Stimulated activated naive B cell treated with anti-CD40 and anti-IgM and Interleukin-4, amounts not matched to agents 10 μg/mL and 1 μg/mL and 100 μg/mL, for 72 hours (primary cell): ENCODE measurements around the gene PHACTR1.
"Not testable (repeated sequence)": the region's sequence is repeated elsewhere in the genome, so short reads cannot be mapped to it uniquely, and the experiment has no call there.

Source experiments
- ATAC-seq, 2 donors: fragments of 150-1000 bp; cut with Tn5 transposase; replicated peaks; 2 replicates each; pipeline ENCODE4 v1.10.0; 2021; ENCODE audit warnings: moderate library complexity in 1 of 2
- DNase-seq: peaks from one replicate; pipeline ENCODE4 v3.0.0; 2021
- H3K27ac Mint-ChIP-seq: one replicate; pipeline ENCODE4 v1.8.0; 2022; ENCODE audit warnings: mild to moderate bottlenecking, mixed read lengths
- H3K27me3 Mint-ChIP-seq, 2 donors: one replicate each; pipeline ENCODE4 v1.8.0; 2022; ENCODE audit warnings: mixed read lengths in 2 of 2
- H3K36me3 Mint-ChIP-seq, 2 donors: one replicate each; pipeline ENCODE4 v1.8.0; 2022; ENCODE audit warnings: mixed read lengths in 2 of 2, mild to moderate bottlenecking in 1 of 2
- H3K4me1 Mint-ChIP-seq, 2 donors: one replicate each; pipeline ENCODE4 v1.8.0; 2022; ENCODE audit warnings: mixed read lengths in 2 of 2, mild to moderate bottlenecking in 1 of 2
- H3K4me3 Mint-ChIP-seq, 2 donors: one replicate each; pipeline ENCODE4 v1.8.0; 2022; ENCODE audit warnings: mild to moderate bottlenecking in 2 of 2, mixed read lengths in 2 of 2, moderate library complexity in 1 of 2
- H3K9me3 Mint-ChIP-seq, 2 donors: one replicate each; pipeline ENCODE4 v1.8.0; 2022; ENCODE audit warnings: mixed read lengths in 2 of 2, mild to moderate bottlenecking in 1 of 2

Gene PHACTR1

GRCh38 chr6:13304580-13305260, 588.2 kb downstream of the PHACTR1 start:
- H3K36me3 Mint-ChIP-seq, result peaks cover 48 to 72% of the 10 kb centered on the region in 2 donors
- H3K4me3 Mint-ChIP-seq, result peak overlapping the region; percentile 61 to 77
- peak; percentile 58 to 65 for ATAC-seq
- peaks cover 0 to 4% of the 10 kb centered on the region in 2 donors for H3K9me3 Mint-ChIP-seq
- DNase-seq, result no peak
- peaks cover 41 to 71% of the 10 kb centered on the region in 2 donors for H3K4me1 Mint-ChIP-seq
- H3K27me3 Mint-ChIP-seq, result no peaks in the 10 kb centered on the region
- peak overlapping the region; percentile 92 for H3K27ac Mint-ChIP-seq

- Mint-ChIP-seq H3K36me3 (peaks cover 45 to 70% of the 10 kb centered on the region in 2 donors), H3K4me3 (peak overlapping the region; percentile 61 to 77), H3K27ac (peak overlapping the region; percentile 92), H3K4me1 (peaks cover 41 to 68% of the 10 kb centered on the region in 2 donors), H3K9me3 (peaks cover 0 to 4% of the 10 kb centered on the region in 2 donors), H3K27me3 (no peaks in the 10 kb centered on the region)
- ATAC-seq, result peak; percentile 37
- no peak for DNase-seq
These were observed 588.7 kb downstream of the PHACTR1 start for GRCh38 chr6:13305288-13305687.

GRCh38 chr6:13305791-13306190, 589.2 kb downstream of the PHACTR1 start:
- no peaks in the 10 kb centered on the region for H3K27me3 Mint-ChIP-seq
- H3K4me1 Mint-ChIP-seq, result peaks cover 41 to 63% of the 10 kb centered on the region in 2 donors
- H3K4me3 Mint-ChIP-seq, result no peak overlapping the region
- no peak for ATAC-seq
- H3K27ac Mint-ChIP-seq, result no peak overlapping the region
- H3K36me3 Mint-ChIP-seq, result peaks cover 40 to 65% of the 10 kb centered on the region in 2 donors
- DNase-seq, result no peak
- H3K9me3 Mint-ChIP-seq, result peaks cover 0 to 4% of the 10 kb centered on the region in 2 donors

- Mint-ChIP-seq H3K36me3 (peaks cover 45 to 62% of the 10 kb centered on the region in 2 donors), H3K27ac (no peak overlapping the region), H3K4me3 (no peak overlapping the region), H3K4me1 (peaks cover 34 to 58% of the 10 kb centered on the region in 2 donors), H3K9me3 (peaks cover 0 to 3% of the 10 kb centered on the region in 2 donors), H3K27me3 (no peaks in the 10 kb centered on the region)
- ATAC-seq (no peak), DNase-seq (no peak)
These were observed 591.0 kb downstream of the PHACTR1 start for GRCh38 chr6:13307508-13307995.

GRCh38 chr6:13308332-13308731, 591.8 kb downstream of the PHACTR1 start:
- no peaks in the 10 kb centered on the region for H3K9me3 Mint-ChIP-seq
- no peak for ATAC-seq
- no peaks in the 10 kb centered on the region for H3K27me3 Mint-ChIP-seq
- DNase-seq, result no peak
- H3K4me1 Mint-ChIP-seq, result peaks cover 27 to 50% of the 10 kb centered on the region in 2 donors
- peaks cover 39 to 61% of the 10 kb centered on the region in 2 donors for H3K36me3 Mint-ChIP-seq
- H3K4me3 Mint-ChIP-seq, result no peak overlapping the region
- no peak overlapping the region for H3K27ac Mint-ChIP-seq

- Mint-ChIP-seq H3K27ac (no peak overlapping the region), H3K9me3 (no peaks in the 10 kb centered on the region), H3K4me3 (no peak overlapping the region), H3K36me3 (peaks cover 48 to 66% of the 10 kb centered on the region in 2 donors), H3K27me3 (no peaks in the 10 kb centered on the region), H3K4me1 (peaks cover 11 to 26% of the 10 kb centered on the region in 2 donors)
- ATAC-seq (no peak), DNase-seq (no peak)
These were observed 594.6 kb downstream of the PHACTR1 start for GRCh38 chr6:13311155-13311554.

GRCh38 chr6:13314806-13315205, 598.2 kb downstream of the PHACTR1 start:
- ATAC-seq (no peak), DNase-seq (no peak)
- peaks cover 41 to 64% of the 10 kb centered on the region in 2 donors for H3K36me3 Mint-ChIP-seq
- H3K27ac Mint-ChIP-seq, result no peak overlapping the region
- no peaks in the 10 kb centered on the region for H3K27me3 Mint-ChIP-seq
- no peak overlapping the region for H3K4me3 Mint-ChIP-seq
- H3K9me3 Mint-ChIP-seq, result no peaks in the 10 kb centered on the region
- peaks cover 7 to 14% of the 10 kb centered on the region in 2 donors for H3K4me1 Mint-ChIP-seq

GRCh38 chr6:13315896-13316295, 599.3 kb downstream of the PHACTR1 start:
- H3K4me1 Mint-ChIP-seq, result peaks cover 7 to 12% of the 10 kb centered on the region in 2 donors
- no peak for ATAC-seq
- no peak for DNase-seq
- H3K27ac Mint-ChIP-seq, result no peak overlapping the region
- no peak overlapping the region for H3K4me3 Mint-ChIP-seq
- H3K9me3 Mint-ChIP-seq, result no peaks in the 10 kb centered on the region
- H3K36me3 Mint-ChIP-seq, result peaks cover 45 to 68% of the 10 kb centered on the region in 2 donors
- H3K27me3 Mint-ChIP-seq, result no peaks in the 10 kb centered on the region

- H3K4me1 Mint-ChIP-seq, result no peaks in the 10 kb centered on the region
- no peak for DNase-seq
- peaks cover 45 to 71% of the 10 kb centered on the region in 2 donors for H3K36me3 Mint-ChIP-seq
- no peak overlapping the region for H3K27ac Mint-ChIP-seq
- ATAC-seq, result no peak
- no peaks in the 10 kb centered on the region for H3K9me3 Mint-ChIP-seq
- no peak overlapping the region for H3K4me3 Mint-ChIP-seq
- H3K27me3 Mint-ChIP-seq, result no peaks in the 10 kb centered on the region
These were observed 602.3 kb downstream of the PHACTR1 start for GRCh38 chr6:13318821-13319220.

- DNase-seq (no peak), ATAC-seq (no peak)
- H3K4me1 Mint-ChIP-seq, result no peaks in the 10 kb centered on the region
- H3K27ac Mint-ChIP-seq, result no peak overlapping the region
- no peaks in the 10 kb centered on the region for H3K9me3 Mint-ChIP-seq
- H3K4me3 Mint-ChIP-seq, result no peak overlapping the region
- H3K36me3 Mint-ChIP-seq, result peaks cover 42 to 74% of the 10 kb centered on the region in 2 donors
- H3K27me3 Mint-ChIP-seq, result no peaks in the 10 kb centered on the region
These were observed 603.5 kb downstream of the PHACTR1 start for GRCh38 chr6:13319891-13320564.

GRCh38 chr6:13326031-13326586, 609.5 kb downstream of the PHACTR1 start:
- H3K4me3 Mint-ChIP-seq, ATAC-seq, DNase-seq, H3K9me3 Mint-ChIP-seq, H3K27me3 Mint-ChIP-seq: not testable (repeated sequence)
- peaks cover 12 to 35% of the 10 kb centered on the region in 2 donors for H3K4me1 Mint-ChIP-seq
- peaks cover 16 to 35% of the 10 kb centered on the region in 2 donors for H3K36me3 Mint-ChIP-seq
- peak overlapping the region; percentile 9 for H3K27ac Mint-ChIP-seq

- no peaks in the 10 kb centered on the region for H3K27me3 Mint-ChIP-seq
- H3K4me1 Mint-ChIP-seq, result peaks cover 12 to 44% of the 10 kb centered on the region in 2 donors
- peak overlapping the region; percentile 90 to 94 for H3K4me3 Mint-ChIP-seq
- ATAC-seq, result peak in 1 of 2 donors; percentile 15
- H3K27ac Mint-ChIP-seq, result peak overlapping the region; percentile 98
- no peaks in the 10 kb centered on the region for H3K9me3 Mint-ChIP-seq
- no peak for DNase-seq
- H3K36me3 Mint-ChIP-seq, result peaks cover 8 to 23% of the 10 kb centered on the region in 2 donors
These were observed 611.1 kb downstream of the PHACTR1 start for GRCh38 chr6:13327691-13328075.

GRCh38 chr6:13328076-13328874, 611.7 kb downstream of the PHACTR1 start, which contains the start of gene TBC1D7:
TBC1D7 (minus strand) TSS chr6:13328537; CDS start chr6:13326898, 1,639 bp downstream.
- Mint-ChIP-seq H3K36me3 (peaks cover 7 to 21% of the 10 kb centered on the region in 2 donors), H3K27ac (peak within 1 kb of the TSS; percentile 98), H3K27me3 (no peaks in the 10 kb centered on the region), H3K4me3 (peak within 1 kb of the TSS; percentile 90 to 94), H3K9me3 (no peaks in the 10 kb centered on the region), H3K4me1 (peaks cover 12 to 44% of the 10 kb centered on the region in 2 donors)
- DNase-seq (peak; percentile 91), ATAC-seq (peak; percentile 89 to 91)

- no peaks in the 10 kb centered on the region for H3K9me3 Mint-ChIP-seq
- H3K4me3 Mint-ChIP-seq, result peak overlapping the region; percentile 90 to 94
- H3K27ac Mint-ChIP-seq, result peak overlapping the region; percentile 98
- no peaks in the 10 kb centered on the region for H3K27me3 Mint-ChIP-seq
- peaks cover 12 to 44% of the 10 kb centered on the region in 2 donors for H3K4me1 Mint-ChIP-seq
- H3K36me3 Mint-ChIP-seq, result peaks cover 2 to 16% of the 10 kb centered on the region in 2 donors
- no peak for DNase-seq
- ATAC-seq, result peak in 1 of 2 donors; percentile 1
These were observed 612.3 kb downstream of the PHACTR1 start for GRCh38 chr6:13328875-13329183.
